UCSD-AML1 (cell line): Measurements from ENCODE around the gene CAPN7.

Source experiments
- DNase-seq: peaks from one replicate; lab custom pipeline; 2025; ENCODE audit not compliant: unreplicated experiment; lab: John Stamatoyannopoulos, UW

Gene CAPN7

GRCh38 chr3:15198686-15199085 is 7.4 kb upstream of the CAPN7 start:
- no peak for DNase-seq

GRCh38 chr3:15199493-15200105 is 6.4 kb upstream of the CAPN7 start:
- no peak for DNase-seq

- no peak for DNase-seq
Observed at GRCh38 chr3:15204005-15204404, 2.0 kb upstream of the CAPN7 start.

GRCh38 chr3:15205482-15205933 is 538 bp upstream of the CAPN7 start:
- DNase-seq = no peak

- DNase-seq = no peak
Observed at GRCh38 chr3:15206662-15207576, 873 bp downstream of the CAPN7 start.

GRCh38 chr3:15207836-15208504 is 1.9 kb downstream of the CAPN7 start:
- no peak for DNase-seq

- no peak for DNase-seq
Observed at GRCh38 chr3:15211937-15212336, 5.9 kb downstream of the CAPN7 start.

GRCh38 chr3:15214758-15215157 is 8.7 kb downstream of the CAPN7 start:
- DNase-seq = no peak

GRCh38 chr3:15215996-15216395 is 9.9 kb downstream of the CAPN7 start:
- no peak for DNase-seq

- DNase-seq = no peak
Observed at GRCh38 chr3:15216501-15216900, 10.5 kb downstream of the CAPN7 start.

- no peak for DNase-seq
Observed at GRCh38 chr3:15217011-15217671, 11.1 kb downstream of the CAPN7 start.

GRCh38 chr3:15217841-15218267 is 11.8 kb downstream of the CAPN7 start:
- DNase-seq = no peak

- no peak for DNase-seq
Observed at GRCh38 chr3:15218689-15219088, 12.6 kb downstream of the CAPN7 start.

- no peak for DNase-seq
Observed at GRCh38 chr3:15220056-15220455, 14.0 kb downstream of the CAPN7 start.

GRCh38 chr3:15220661-15221060 is 14.6 kb downstream of the CAPN7 start:
- DNase-seq = no peak

- DNase-seq = no peak
Observed at GRCh38 chr3:15221574-15222217, 15.7 kb downstream of the CAPN7 start.

GRCh38 chr3:15223685-15224572 is 17.9 kb downstream of the CAPN7 start:
- DNase-seq = no peak

GRCh38 chr3:15228147-15228546 is 22.1 kb downstream of the CAPN7 start:
- DNase-seq = no peak

- DNase-seq = no peak
Observed at GRCh38 chr3:15229262-15229661, 23.2 kb downstream of the CAPN7 start.

GRCh38 chr3:15241341-15241740 is 35.3 kb downstream of the CAPN7 start:
- DNase-seq = peak; percentile 45
